ENCODE data around the gene PIGU.
"Not testable (repeated sequence)": the region's sequence is repeated elsewhere in the genome, so short reads cannot be mapped to it uniquely, and the experiment has no call there.

PIGU gene

DNA sequence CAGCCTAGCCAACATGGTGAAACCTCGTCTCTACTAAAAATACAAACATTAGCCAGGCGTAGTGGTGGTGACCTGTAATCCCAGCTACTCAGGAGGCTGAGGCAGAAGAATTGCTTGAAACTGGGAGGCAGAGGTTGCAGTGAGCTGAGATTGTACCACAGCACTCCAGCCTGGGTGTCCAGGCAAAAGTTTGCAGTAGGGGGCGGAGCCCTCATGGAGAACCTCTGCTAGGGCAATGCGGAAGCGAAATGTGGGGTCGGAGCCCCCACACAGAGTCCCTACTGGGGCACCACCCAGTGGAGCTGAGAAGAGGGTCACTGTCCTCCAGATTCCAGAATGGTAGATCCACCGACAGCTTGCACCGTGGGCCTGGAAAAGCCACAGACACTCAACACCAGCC is 60.0 kb downstream of the PIGU start:
- not testable (repeated sequence) for DNase-seq

GRCh38 chr20:34615477-34615876 is 61.4 kb downstream of the PIGU start:
- DNase-seq = no peak

DNA sequence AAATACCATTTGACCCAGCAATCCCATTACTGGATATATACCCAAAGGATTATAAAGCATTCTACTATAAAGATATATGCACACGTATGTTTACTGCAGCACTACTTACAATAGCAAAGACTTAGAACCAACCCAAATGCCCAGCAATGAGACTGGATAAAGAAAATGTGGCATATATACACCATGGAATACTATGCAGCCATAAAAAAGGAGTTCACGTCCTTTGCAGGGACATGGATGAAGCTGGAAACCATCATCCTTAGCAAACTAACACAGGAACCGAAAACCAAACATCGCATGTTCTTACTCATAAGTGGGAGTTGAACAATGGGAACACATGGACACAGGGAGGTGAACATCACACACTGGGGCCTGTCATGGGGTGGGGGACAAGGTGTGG is 64.9 kb downstream of the PIGU start:
- DNase-seq = not testable (repeated sequence)

DNA sequence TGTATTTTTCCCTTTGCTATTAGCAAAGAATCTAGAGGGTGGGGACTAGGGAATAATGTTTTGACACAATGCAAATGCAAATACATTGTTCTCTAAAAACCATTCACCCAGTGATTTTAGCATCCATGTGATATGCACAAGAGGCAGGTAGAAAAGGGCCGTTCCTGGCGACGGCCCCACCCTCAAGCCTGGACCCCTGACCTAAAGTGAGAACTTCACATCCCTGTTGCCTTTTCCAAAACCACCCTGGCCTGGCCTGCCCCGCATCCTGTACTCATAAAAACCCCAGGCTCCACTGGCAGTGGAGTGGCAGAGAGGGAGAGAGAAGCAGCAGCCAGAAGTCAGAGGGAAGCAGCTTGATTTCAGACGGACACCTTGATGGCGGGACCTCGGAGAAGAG is 69.8 kb downstream of the PIGU start:
- DNase-seq = no peak

DNA sequence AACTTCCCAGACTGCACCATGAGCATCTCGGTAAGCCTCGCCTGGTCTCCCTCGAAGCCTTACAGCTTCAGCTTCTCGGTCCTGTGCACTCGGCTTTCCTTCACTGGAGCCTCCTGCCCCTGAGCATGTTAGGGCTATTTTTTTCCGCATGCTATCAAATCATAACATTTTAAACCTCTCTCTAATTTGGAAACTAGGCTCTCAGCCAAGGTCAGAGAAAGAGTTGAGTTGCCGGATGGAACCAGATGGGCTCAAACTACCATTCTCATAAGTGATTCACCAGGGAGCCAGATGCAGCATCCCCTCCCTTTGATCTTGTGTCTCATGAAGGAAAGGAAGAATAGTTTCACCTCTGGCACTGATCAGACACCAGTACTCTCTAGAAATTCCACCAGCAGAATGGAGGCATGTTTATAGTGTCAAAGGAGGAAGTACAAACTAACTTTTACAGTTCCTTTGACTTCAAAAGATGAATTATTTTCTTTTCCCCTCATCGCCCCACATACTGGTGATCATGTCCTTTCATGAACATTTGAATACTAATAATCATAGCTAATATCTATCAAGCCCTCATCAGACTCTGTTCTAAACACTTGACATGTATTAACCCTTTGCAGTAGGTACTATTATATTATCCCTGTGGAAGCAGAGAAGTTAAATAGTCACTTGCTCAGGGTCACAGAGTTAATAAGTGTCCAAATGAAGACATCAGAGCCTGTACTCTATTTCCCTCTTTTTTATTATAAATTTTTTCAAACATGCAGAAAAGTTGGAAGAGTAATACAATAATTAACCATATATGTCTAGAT is 71.7 kb downstream of the PIGU start:
- DNase-seq = no peak

GRCh38 chr20:34600892-34601653 is 75.8 kb downstream of the PIGU start:
- no peak for DNase-seq

- no peak for DNase-seq
These were observed 81.3 kb downstream of the PIGU start for GRCh38 chr20:34595377-34596184.

DNA sequence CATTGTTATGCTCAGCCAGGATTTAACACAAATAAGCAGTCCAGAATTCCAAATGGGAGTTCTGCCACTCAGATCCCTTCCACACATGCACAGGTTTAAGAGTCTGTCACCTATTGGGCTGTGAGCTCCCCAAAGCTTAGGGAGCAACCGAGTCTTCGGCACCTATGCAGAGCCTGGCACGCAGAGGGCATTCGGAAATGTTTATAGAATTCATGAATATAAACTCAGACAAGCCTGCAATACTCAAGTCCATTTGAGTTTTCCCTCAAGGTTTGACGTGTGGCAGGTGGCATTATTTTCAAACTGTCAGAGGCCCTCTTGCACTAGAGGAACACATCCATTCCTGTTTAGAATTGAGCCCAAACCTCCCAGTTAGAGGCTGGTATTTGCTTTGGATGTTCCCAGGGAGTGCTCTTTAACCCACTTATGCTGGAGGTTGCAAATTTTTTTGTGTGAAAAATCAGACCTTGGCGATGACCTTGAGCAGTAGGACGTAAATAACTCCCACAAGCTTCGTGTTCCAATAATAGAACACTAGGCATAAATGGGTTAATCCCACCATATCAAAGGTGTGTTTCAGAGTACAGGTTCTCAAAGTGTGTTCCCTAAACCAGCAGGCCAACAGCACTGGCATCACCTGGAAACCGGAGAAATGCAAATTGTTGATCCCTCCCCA is 90.3 kb downstream of the PIGU start:
- DNase-seq = no peak

- DNase-seq = no peak
These were observed 91.9 kb downstream of the PIGU start for GRCh38 chr20:34585019-34585418.

DNA sequence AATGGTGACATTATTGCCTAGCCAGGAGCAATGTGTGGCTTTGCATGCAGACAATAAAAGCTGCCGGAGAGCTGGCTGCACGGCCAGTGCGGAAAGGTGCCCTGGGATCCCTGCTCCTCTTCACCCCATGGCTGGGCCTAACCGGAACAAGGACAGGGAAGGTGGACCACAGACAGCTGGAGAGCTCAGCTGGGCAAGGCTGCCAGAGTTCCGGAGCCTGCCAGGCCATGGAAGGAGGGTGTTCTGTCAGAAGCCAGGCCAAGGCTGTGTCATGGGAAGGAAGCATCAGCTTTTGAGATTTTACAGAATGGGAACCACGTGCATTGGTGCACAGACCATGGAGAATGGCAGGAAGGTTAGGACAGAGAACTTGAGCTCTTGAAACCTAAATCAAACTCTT is 93.3 kb downstream of the PIGU start:
- no peak for DNase-seq

DNA sequence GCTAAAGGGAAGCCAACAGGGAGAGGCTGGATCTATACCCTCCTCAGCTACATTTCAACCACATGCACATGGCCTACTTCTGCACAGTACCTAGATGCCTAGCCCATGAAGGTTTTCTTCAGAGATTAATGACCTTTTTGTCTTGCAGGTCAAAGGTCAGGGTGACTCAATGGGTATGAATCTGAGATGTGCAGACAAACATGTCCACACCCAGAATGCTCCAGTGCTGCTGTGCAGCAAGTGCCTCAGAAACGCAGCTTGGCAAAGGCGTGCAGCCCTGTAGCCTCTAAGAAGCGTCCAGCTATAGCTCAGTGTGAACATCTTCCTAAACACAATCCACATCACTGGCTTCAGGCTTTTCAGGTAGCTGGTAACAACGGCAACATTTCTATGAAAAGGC is 94.0 kb downstream of the PIGU start:
- DNase-seq = no peak

GRCh38 chr20:34582221-34582620 is 94.7 kb downstream of the PIGU start:
- DNase-seq = no peak

- no peak for DNase-seq
These were observed 95.3 kb downstream of the PIGU start for GRCh38 chr20:34581341-34582184.

DNA sequence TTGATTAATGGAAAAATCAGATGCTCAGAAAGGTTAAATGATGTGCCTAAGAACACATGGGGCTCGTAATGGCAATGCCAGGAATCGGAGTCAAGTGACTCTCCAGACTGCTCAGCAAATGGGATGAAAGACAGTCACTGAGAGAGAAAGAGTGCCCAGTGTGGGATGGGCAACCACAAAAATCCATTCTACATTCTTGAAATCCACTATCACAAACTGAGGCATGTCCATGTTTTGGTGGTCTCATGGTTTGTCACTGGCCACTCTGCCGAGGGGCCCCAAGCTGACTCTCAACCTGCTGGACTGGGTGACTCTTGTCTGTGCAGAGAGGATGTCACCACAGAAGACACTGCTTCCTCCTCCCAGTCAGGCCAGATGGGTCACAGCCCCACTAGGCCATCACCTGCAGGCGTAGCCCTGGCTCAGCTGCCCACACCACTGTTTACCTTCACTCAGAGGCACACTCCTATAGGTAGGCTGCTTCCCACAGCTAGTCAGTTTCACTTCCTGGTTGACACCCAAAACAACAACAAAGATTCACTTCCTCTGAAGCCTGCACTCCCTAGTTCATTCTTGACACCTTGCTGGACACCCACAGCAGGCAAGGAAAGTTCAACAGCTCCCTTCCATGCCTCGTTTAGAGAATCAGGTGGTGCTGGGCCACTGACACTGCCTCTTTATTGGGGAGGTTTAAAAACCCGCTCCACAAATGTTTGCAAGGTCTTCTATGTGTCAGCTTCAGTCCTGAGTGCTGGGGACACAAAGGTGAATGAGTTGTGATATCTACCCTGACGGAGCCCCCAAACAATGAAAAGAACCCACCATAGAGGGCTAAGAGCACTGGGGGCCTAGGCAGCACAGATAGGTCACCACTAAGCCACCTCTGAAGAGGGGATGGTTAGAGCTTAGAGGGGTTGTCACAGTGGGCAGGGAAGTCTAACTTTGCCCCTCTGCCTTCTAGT is 96.6 kb downstream of the PIGU start:
- DNase-seq = no peak

- DNase-seq = no peak
These were observed 97.5 kb downstream of the PIGU start for GRCh38 chr20:34579191-34579978.

- no peak for DNase-seq
These were observed 98.4 kb downstream of the PIGU start for GRCh38 chr20:34578521-34578920.

GRCh38 chr20:34578025-34578424 is 98.9 kb downstream of the PIGU start:
- no peak for DNase-seq

DNA sequence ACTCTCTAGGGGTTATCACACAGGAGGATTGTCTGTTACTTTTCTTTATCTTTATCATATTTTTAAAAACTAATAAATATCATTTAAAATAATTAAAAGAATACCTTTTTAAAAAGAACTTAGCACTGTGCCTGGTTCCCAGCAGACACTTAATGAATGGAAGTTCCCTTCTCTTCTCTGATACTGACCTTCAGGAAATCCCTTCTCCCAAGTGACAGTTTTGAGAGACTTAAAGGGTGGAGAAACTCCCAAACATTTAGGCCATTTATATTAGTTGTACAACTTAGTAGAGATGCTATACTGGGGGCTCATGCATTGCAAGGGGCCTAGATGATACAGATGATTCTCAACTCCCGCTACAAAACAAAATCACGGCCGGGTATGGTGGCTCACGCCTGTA is 99.8 kb downstream of the PIGU start:
- DNase-seq = no peak

DNA sequence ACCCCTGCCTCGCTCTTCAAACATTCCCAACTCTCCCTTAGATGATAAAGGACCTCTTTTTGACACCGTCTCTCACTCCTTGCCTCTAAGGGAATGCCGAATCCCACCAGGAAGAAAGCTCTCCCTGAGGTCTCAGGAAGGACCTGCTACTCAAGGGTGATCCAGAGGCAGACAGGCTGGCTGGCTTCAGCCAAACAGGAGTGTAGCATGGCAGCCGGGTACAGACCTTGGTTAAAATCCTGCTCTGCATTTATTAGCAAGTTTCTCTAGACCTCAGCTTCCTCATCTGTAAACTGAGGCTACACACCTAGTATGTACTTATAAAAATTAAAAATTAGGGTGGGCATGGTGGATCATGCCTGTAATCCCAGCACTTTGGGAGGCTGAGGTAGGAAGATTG is 101.1 kb downstream of the PIGU start:
- DNase-seq = no peak

GRCh38 chr20:34575271-34575670 is 101.6 kb downstream of the PIGU start:
- no peak for DNase-seq
